ENCODE measurements around the gene EIF4G2. TPM values are rescaled to one million over a fixed set of nuclear protein-coding genes. Genes with fewer than 3 reads are reported as not detected.

Gene EIF4G2
- total RNA-seq (2014; rRNA removed) (999 and 1,007 TPM in 2 replicates), Bru-seq, nascent RNA (percentile 99 among the genes with signal in this experiment), BruChase-seq, experiment 1, labeled RNA remaining after a 6-hour chase (percentile 100 among the genes with signal in this experiment), BruChase-seq, experiment 2, labeled RNA remaining after a 2-hour chase (percentile 100 among the genes with signal in this experiment)
- long read RNA-seq, transcript EIF4G2-201 (22 exons, 3,978 nt), result major isoform, 1,037 of 1,515 reads
- long read RNA-seq, transcript EIF4G2-202 (21 exons, 3,346 nt), result minor isoform, 114 of 1,515 reads
- long read RNA-seq, transcript EIF4G2-205 (21 exons, 3,654 nt), result minor isoform, 8 of 1,515 reads
- long read RNA-seq, partial matches to known transcripts, result 194 of 1,515 reads
- long read RNA-seq, other reads (novel, unspliced or antisense), result 158 of 1,515 reads

GRCh38 chr11:10808553-10809372, at the start of gene EIF4G2:
TSS of gene EIF4G2 (minus strand) at chr11:10808926.
- BruUV-seq (replicated peaks), result no TSS peak
- intact Hi-C loops (cut with micrococcal nuclease), result loop anchor here (1.0 to 2.0 kb wide), 3 partner anchors 50 to 122 kb away; partner anchors contain the start of gene ZBED5
- ChIA-PET POLR2A (ENCODE audit: unreplicated experiment) (interaction anchor here (0.5 to 3.0 kb wide), 33 partner anchors 10 to 1938 kb away, joined by 3 to 73 read pairs (median 5); partner anchors contain the start of genes GALNT18 and ZBED5), CTCF (interaction anchor here (0.6 to 1.9 kb wide), 7 partner anchors 16 to 134 kb away, joined by 3 to 9 read pairs (median 4); no protein-coding TSS in a partner anchor)
- Histone ChIP-seq H3K27me3 (ENCODE audit: low read length) (no peaks in the 10 kb centered on the region), H3K4me3 (ENCODE audit: low read length) (peak within 1 kb of the TSS; percentile 92), H3K27ac (ENCODE audit: low read length) (peak within 1 kb of the TSS; percentile 95), H3K4me1 (ENCODE audit: insufficient read depth, low read length) (peaks cover 41% of the 10 kb centered on the region), H4K20me1 (ENCODE audit: low read length) (peaks cover 43% of the 10 kb centered on the region), H3K36me3 (ENCODE audit: low read depth, low read length) (peaks cover 39% of the 10 kb centered on the region), H3K9me3 (ENCODE audit: low read length) (no peaks in the 10 kb centered on the region), H3K9me2 (replicated peaks; ENCODE audit: low read length) (no peaks in the 10 kb centered on the region), H2AFZ (ENCODE audit: low read length) (peak within 1 kb of the TSS; percentile 66), H3F3A (ENCODE audit: low read length, unreplicated experiment) (peaks cover 9% of the 10 kb centered on the region), H3K9ac (ENCODE audit: low read length) (peak within 1 kb of the TSS; percentile 97), H3K79me2 (ENCODE audit: low read length) (peaks cover 78% of the 10 kb centered on the region), H3K4me2 (ENCODE audit: low read length) (peak within 1 kb of the TSS; percentile 99)
- DNase-seq, result peak; percentile 97
- peak; percentile 89 for ATAC-seq
- TF ChIP-seq EZH2phosphoT487 (IDR thresholded peaks at IDR 0.05; ENCODE audit: borderline replicate concordance, low read length), result no peak

- H3K27ac ChIP-seq (ENCODE audit: low read length), result peak within 1 kb of the TSS; percentile 91
- no peak; the same call in 1 of the 2 replicates for TF ChIP-seq CTCF (conservative IDR thresholded peaks at IDR 0.05; ENCODE audit: low read depth, low read length)
- TF ChIP-seq EZH2phosphoT487 (IDR thresholded peaks at IDR 0.05; ENCODE audit: borderline replicate concordance, low read length), result no peak
- no peak for TF ChIP-seq EZH2 (IDR thresholded peaks at IDR 0.05; ENCODE audit: low read length, unreplicated experiment)
- POLR2A ChIA-PET (ENCODE audit: unreplicated experiment), result interaction anchor here (0.5 to 1.8 kb wide), 8 partner anchors 18 to 454 kb away, joined by 3 to 26 read pairs (median 6); partner anchors contain the start of gene EIF4G2
- CTCF ChIA-PET, result interaction anchor here (1.0 to 1.2 kb wide), 3 partner anchors 42 to 76 kb away, joined by 3 to 7 read pairs (median 3); no protein-coding TSS in a partner anchor
- peak; percentile 97 for DNase-seq
- H3K4me2 ChIP-seq (ENCODE audit: low read length), result peak within 1 kb of the TSS; percentile 87
- intact Hi-C loops (cut with micrococcal nuclease), result loop anchor here (1.0 to 10.0 kb wide), 6 partner anchors 39 to 167 kb away; no protein-coding TSS in a partner anchor
- no peaks in the 10 kb centered on the region for H3K9me3 ChIP-seq (ENCODE audit: low read length)
- no peaks in the 10 kb centered on the region for H3K9me2 ChIP-seq (replicated peaks; ENCODE audit: low read length)
- peaks cover 38% of the 10 kb centered on the region for H3K4me1 ChIP-seq (ENCODE audit: insufficient read depth, low read length)
- H3K27me3 ChIP-seq (ENCODE audit: low read length), result no peaks in the 10 kb centered on the region
- H3F3A ChIP-seq (ENCODE audit: low read length, unreplicated experiment), result no peaks in the 10 kb centered on the region
- peaks cover 32% of the 10 kb centered on the region for H3K36me3 ChIP-seq (ENCODE audit: low read depth, low read length)
- BruUV-seq (replicated peaks), result TSS peak; percentile 46
- peaks cover 91% of the 10 kb centered on the region for H3K79me2 ChIP-seq (ENCODE audit: low read length)
- peak within 1 kb of the TSS; percentile 76 for H3K4me3 ChIP-seq (ENCODE audit: low read length)
- H3K9ac ChIP-seq (ENCODE audit: low read length), result peak within 1 kb of the TSS; percentile 95
- H4K20me1 ChIP-seq (ENCODE audit: low read length), result no peaks in the 10 kb centered on the region
- H2AFZ ChIP-seq (ENCODE audit: low read length), result peak within 1 kb of the TSS; percentile 92
- ATAC-seq, result peak; percentile 93
Measured at GRCh38 chr11:10857709-10858438, 49.1 kb upstream of the EIF4G2 start, which contains the start of gene ZBED5. TSS of gene ZBED5 (minus strand) at chr11:10858053. CDS start at chr11:10854945, 3,108 bp downstream.

All from PC-3 (cell line).